Stimulated activated CD8-positive, alpha-beta memory T cell treated with anti-CD3 and anti-CD28 coated beads, Interleukin-2, amount 100 ng/mL, for 48 hours (primary cell): ENCODE results near the gene GGNBP2.

Experiments used
- DNase-seq, 2 donors: peaks; one replicate each; pipeline ENCODE4 v3.0.0-alpha.2; 2020; ENCODE audit warnings: low read depth in 2 of 2

GGNBP2 gene

GRCh38 chr17:36514856-36515255 is 29.9 kb upstream of the GGNBP2 start:
- no peak for DNase-seq

DNA sequence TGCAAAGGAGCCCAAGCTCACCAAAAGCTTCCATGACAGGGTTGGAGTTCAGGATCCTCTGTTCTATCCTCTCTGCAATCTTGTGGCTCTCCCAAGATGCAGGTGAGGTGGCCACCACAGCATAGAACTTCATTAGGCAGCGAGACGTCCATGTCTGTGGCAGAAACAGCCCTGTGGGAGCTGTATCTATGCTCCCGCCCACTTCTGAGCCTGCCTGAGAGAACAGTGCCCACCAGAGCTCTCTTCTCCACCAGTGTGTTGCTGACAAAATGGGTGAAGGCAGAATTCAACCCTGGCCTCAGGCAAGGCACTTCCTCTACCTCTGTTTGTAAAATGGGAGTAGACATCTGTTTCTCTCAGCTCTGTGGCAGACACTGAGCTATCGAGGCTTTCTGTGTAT is 28.9 kb upstream of the GGNBP2 start:
- no peak for DNase-seq

- DNase-seq = no peak
Measured at GRCh38 chr17:36523113-36523512, 21.6 kb upstream of the GGNBP2 start.

GRCh38 chr17:36524428-36524876 is 20.3 kb upstream of the GGNBP2 start:
- DNase-seq = no peak

- no peak for DNase-seq
Measured at GRCh38 chr17:36525113-36525512, 19.6 kb upstream of the GGNBP2 start.

- DNase-seq = no peak
Measured at GRCh38 chr17:36525888-36526287, 18.8 kb upstream of the GGNBP2 start.

DNA sequence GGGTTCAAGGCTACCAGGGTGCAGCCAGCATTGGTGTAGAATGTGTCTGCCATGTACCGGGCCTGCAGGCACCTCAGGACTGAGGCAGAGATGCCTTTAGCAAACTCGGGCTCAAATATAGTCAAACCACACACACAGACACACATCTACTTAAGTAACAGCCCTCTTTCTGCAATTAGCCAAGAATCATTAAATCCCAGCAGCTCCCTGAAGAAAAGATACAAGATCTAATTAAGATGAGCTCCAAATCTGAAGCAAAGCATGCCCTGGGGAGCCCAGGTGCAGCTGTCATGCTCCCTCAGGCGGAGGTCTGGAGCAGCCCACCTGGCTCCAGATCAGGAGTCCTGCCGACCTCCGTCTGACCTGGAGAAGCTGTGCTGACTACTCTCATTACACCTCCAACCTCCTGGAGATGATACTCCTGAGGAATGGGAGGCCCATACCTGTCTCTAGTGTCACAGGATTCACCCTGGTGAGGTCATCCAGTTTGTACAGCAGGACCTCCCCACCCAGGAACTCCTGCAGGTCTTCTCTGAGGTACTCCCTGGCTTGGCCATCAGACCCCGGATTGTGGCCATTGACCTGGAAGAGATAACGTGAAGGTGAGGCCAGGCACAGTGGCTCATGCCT is 17.0 kb upstream of the GGNBP2 start:
- DNase-seq = no peak

DNA sequence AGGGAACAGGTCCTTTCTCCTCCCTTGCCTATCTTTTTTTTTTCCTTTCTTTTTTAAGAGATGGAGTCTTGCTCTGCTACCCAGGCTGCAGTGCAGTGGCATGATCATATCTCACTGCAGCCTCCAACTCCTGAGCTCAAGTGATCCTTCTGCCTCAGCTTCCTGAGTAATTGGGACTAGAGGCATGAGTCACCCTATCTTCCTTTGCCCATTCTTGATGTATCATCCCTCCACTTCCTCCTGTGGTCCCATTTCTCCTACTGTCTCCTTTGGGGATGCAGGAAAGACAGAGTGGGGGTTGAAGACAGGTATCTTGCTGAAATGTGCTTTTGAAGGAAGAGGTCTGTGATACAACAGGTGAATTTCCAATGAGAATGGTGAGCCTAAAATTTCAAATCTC is 15.6 kb upstream of the GGNBP2 start:
- no peak for DNase-seq

GRCh38 chr17:36532435-36532975 is 12.2 kb upstream of the GGNBP2 start:
- no peak for DNase-seq

DNA sequence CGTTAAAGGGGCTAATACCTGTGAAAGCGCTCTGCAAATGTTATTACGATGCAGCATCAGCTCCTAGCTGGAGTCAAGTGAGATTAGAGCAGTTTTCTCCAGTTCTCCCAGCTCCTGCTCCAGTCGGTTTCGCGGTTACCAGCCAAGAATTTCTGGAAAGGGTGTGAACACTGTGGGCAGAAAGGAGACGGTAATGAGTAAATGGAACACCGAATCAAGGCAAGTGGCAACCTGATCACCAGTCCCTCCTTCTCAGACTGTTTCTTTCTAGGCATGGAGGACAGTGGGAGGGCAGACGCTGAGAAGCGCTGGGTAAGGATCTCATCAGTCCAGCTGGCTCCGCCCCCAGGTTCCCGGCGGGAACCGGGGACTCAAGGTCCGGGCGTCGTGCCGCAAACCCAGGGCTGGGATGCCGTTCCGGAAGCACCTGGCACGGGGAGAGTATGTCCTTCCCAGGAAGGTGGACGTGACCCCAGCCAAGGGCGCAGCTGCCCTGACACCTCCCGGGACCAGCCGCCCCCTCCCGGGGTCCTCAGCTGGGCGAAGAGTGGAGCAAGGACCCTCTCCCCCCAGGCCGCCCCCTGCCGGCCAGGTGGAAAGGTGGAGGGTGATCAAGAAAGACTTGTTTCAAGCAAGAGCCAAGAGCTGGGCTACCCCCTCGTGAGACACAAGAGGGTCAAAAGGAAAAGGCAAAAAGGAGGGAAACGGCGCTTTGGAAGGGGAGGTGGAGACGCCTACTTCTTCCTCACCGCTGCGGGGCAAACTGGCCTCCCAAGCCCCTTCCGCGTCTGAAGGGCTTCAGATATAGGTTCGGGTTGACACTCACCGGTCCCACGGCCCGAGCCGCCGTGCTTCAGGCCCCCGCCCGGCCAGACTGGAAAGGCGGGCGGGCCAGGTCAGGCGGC is 10.5 kb upstream of the GGNBP2 start:
- peak; percentile 30 to 39 for DNase-seq

- peak; percentile 82 to 85 for DNase-seq
Measured at GRCh38 chr17:36534840-36535668, 9.7 kb upstream of the GGNBP2 start, which contains the start of the genes MYO19 and PIGW. Gene MYO19, minus strand, starts transcription at chr17:36534868. Its CDS starts 2,330 bp downstream, at chr17:36532538. Gene PIGW, plus strand, starts transcription at chr17:36534987. Its CDS starts 2,115 bp downstream, at chr17:36537102.

GRCh38 chr17:36535669-36536081 is 9.0 kb upstream of the GGNBP2 start:
- no peak for DNase-seq

- DNase-seq = no peak
Measured at GRCh38 chr17:36540696-36541095, 4.0 kb upstream of the GGNBP2 start.

DNA sequence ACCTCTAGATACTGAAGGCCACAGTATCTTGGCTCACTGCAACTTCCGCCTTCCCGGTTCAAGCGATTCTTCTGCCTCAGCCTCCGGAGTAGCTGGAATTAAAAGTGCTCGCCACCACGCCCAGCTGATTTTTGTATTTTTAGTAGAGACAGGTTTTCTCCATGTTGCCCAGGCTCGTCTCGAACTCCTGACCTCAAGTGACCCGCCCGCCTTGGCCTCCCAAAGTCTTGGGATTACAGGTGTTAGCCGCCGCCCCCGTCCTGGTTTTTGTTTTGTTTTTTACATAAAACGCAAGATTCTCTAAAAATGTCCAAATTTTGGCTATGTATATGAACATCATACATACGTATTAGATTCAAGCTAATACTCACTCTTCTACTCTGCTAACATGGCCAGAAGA is 2.0 kb upstream of the GGNBP2 start:
- DNase-seq = no peak

DNA sequence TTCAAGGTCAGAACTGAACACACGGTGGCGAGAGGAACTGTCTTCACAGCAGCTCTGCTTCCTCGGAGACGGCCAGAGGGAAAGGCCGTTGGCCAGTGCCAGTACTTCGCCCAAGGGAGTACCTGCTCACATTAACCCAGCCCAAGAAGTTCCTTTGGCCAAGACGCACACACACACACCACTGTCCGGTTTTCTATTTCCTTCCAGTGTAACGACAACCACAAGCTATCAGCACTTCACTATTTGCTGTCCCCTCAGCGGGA is 744 bp upstream of the GGNBP2 start:
- DNase-seq = no peak

DNA sequence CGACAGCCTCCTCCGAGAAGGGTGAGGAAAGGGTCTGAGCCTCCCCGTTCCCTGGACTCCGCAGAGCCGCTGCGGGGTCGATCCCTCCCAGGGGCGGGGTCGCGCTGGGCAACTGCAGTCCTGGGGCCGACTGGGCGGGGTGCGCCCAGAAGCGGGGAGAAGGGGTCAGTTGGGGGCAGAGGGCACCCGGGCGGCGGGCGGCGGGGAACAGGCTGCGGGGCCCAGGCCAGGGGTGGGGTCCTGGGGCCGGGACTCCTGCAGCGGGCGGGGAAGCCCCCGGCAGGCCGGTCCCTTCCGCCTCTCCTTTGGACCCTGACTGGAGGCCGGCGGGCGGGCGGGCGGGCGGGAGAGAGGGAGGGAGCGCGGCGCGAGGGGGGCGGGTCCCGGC is 352 bp downstream of the GGNBP2 start:
- no peak for DNase-seq

- peak; percentile 93 to 94 for DNase-seq
Measured at GRCh38 chr17:36545465-36546417, 1.0 kb downstream of the GGNBP2 start.

DNA sequence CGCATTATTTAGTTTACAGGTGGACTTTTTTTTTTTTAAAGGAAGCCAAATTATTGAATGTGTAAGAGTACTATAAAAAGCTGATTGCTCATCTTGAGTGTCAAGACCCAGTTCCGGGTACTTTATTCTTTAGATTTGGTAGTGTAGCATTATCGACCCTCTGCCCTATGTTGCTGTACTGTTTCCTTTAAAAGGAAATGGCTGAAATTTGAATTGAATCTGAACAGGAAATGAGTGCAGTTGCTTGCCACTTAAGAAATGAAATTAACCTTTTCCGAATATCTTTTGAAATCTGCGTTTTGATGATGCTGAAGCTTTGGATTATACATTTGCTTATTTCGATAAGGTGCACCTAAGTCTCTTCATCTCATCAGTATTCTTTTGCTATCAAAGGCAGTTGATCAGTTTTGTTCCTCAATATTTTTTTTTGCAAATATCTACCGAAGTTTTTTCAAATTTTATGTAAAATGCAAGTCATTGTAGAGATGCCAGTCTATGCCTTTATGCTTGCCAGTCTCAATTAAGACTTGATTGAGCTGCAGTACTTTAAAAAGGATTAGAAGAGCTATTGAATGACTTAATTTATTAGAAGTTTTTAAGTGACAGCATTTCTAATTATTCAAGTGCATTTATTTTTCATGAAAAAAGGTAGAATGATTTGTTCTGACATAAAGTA is 1.8 kb downstream of the GGNBP2 start:
- no peak for DNase-seq

- no peak for DNase-seq
Measured at GRCh38 chr17:36547776-36548175, 3.1 kb downstream of the GGNBP2 start.
